ENCODE data around the gene CLCNKB.
"Not testable (repeated sequence)": the region's sequence is repeated elsewhere in the genome, so short reads cannot be mapped to it uniquely, and the experiment has no call there.

CLCNKB gene

GRCh38 chr1:16042654-16043053 lies 928 bp upstream of the CLCNKB start:
- H3K4me1 ChIP-seq (ENCODE audit: control insufficient read depth, insufficient read depth, low read length); H3K36me3 ChIP-seq (ENCODE audit: control insufficient read depth, insufficient read depth, low read length); H3K27me3 ChIP-seq (ENCODE audit: control insufficient read depth, insufficient read depth, low read length); H3K9ac ChIP-seq (ENCODE audit: low read depth, low read length); H3K4me3 ChIP-seq (ENCODE audit: low read depth, low read length); H3K9me3 ChIP-seq (ENCODE audit: control insufficient read depth, insufficient read depth, low read length): not testable (repeated sequence)

GRCh38 chr1:16043950-16044349 lies 368 bp downstream of the CLCNKB start:
- H3K36me3 ChIP-seq (ENCODE audit: control insufficient read depth, insufficient read depth, low read length) = no peaks in the 10 kb centered on the region
- no peak overlapping the region for H3K9ac ChIP-seq (ENCODE audit: low read depth, low read length)
- no peaks in the 10 kb centered on the region for H3K9me3 ChIP-seq (ENCODE audit: control insufficient read depth, insufficient read depth, low read length)
- H3K4me1 ChIP-seq (ENCODE audit: control insufficient read depth, insufficient read depth, low read length) = no peaks in the 10 kb centered on the region
- H3K4me3 ChIP-seq (ENCODE audit: low read depth, low read length) = no peak overlapping the region
- H3K27me3 ChIP-seq (ENCODE audit: control insufficient read depth, insufficient read depth, low read length) = peaks cover 2% of the 10 kb centered on the region

- Histone ChIP-seq H3K27me3 (ENCODE audit: control insufficient read depth, insufficient read depth, low read length) (peaks cover 2% of the 10 kb centered on the region), H3K36me3 (ENCODE audit: control insufficient read depth, insufficient read depth, low read length) (no peaks in the 10 kb centered on the region), H3K4me1 (ENCODE audit: control insufficient read depth, insufficient read depth, low read length) (no peaks in the 10 kb centered on the region), H3K9ac (ENCODE audit: low read depth, low read length) (no peak overlapping the region), H3K4me3 (ENCODE audit: low read depth, low read length) (no peak overlapping the region), H3K9me3 (ENCODE audit: control insufficient read depth, insufficient read depth, low read length) (no peaks in the 10 kb centered on the region)
These were observed 3.3 kb downstream of the CLCNKB start for GRCh38 chr1:16046842-16047241.

GRCh38 chr1:16047791-16048475 lies 4.4 kb downstream of the CLCNKB start:
- H3K4me1 ChIP-seq (ENCODE audit: control insufficient read depth, insufficient read depth, low read length) = no peaks in the 10 kb centered on the region
- peak overlapping the region; percentile 26 for H3K4me3 ChIP-seq (ENCODE audit: low read depth, low read length)

GRCh38 chr1:16048573-16049189 lies 5.1 kb downstream of the CLCNKB start:
- Histone ChIP-seq H3K4me3 (ENCODE audit: low read depth, low read length) (peak overlapping the region; percentile 62), H3K27me3 (ENCODE audit: control insufficient read depth, insufficient read depth, low read length) (peaks cover 2% of the 10 kb centered on the region), H3K4me1 (ENCODE audit: control insufficient read depth, insufficient read depth, low read length) (no peaks in the 10 kb centered on the region), H3K36me3 (ENCODE audit: control insufficient read depth, insufficient read depth, low read length) (no peaks in the 10 kb centered on the region), H3K9me3 (ENCODE audit: control insufficient read depth, insufficient read depth, low read length) (no peaks in the 10 kb centered on the region), H3K9ac (ENCODE audit: low read depth, low read length) (peak overlapping the region; percentile 14)

More at GRCh38 chr1:16047791-16048475, 4.4 kb downstream of the CLCNKB start:
- H3K36me3 ChIP-seq (ENCODE audit: control insufficient read depth, insufficient read depth, low read length) = no peaks in the 10 kb centered on the region
- H3K9me3 ChIP-seq (ENCODE audit: control insufficient read depth, insufficient read depth, low read length) = no peaks in the 10 kb centered on the region
- peaks cover 2% of the 10 kb centered on the region for H3K27me3 ChIP-seq (ENCODE audit: control insufficient read depth, insufficient read depth, low read length)
- H3K9ac ChIP-seq (ENCODE audit: low read depth, low read length) = no peak overlapping the region

- no peaks in the 10 kb centered on the region for H3K4me1 ChIP-seq (ENCODE audit: control insufficient read depth, insufficient read depth, low read length)
- H3K27me3 ChIP-seq (ENCODE audit: control insufficient read depth, insufficient read depth, low read length) = peaks cover 2% of the 10 kb centered on the region
- no peak overlapping the region for H3K9ac ChIP-seq (ENCODE audit: low read depth, low read length)
- no peaks in the 10 kb centered on the region for H3K36me3 ChIP-seq (ENCODE audit: control insufficient read depth, insufficient read depth, low read length)
- no peaks in the 10 kb centered on the region for H3K9me3 ChIP-seq (ENCODE audit: control insufficient read depth, insufficient read depth, low read length)
- no peak overlapping the region for H3K4me3 ChIP-seq (ENCODE audit: low read depth, low read length)
These were observed 6.7 kb downstream of the CLCNKB start for GRCh38 chr1:16050328-16050727.

- no peaks in the 10 kb centered on the region for H3K9me3 ChIP-seq (ENCODE audit: control insufficient read depth, insufficient read depth, low read length)
- peaks cover 2% of the 10 kb centered on the region for H3K27me3 ChIP-seq (ENCODE audit: control insufficient read depth, insufficient read depth, low read length)
- H3K4me3 ChIP-seq (ENCODE audit: low read depth, low read length) = no peak overlapping the region
- H3K36me3 ChIP-seq (ENCODE audit: control insufficient read depth, insufficient read depth, low read length) = no peaks in the 10 kb centered on the region
- H3K9ac ChIP-seq (ENCODE audit: low read depth, low read length) = no peak overlapping the region
- H3K4me1 ChIP-seq (ENCODE audit: control insufficient read depth, insufficient read depth, low read length) = peaks cover 5% of the 10 kb centered on the region
These were observed 7.5 kb downstream of the CLCNKB start for GRCh38 chr1:16051039-16051438.

- H3K4me1 ChIP-seq (ENCODE audit: control insufficient read depth, insufficient read depth, low read length); H3K4me3 ChIP-seq (ENCODE audit: low read depth, low read length); H3K9me3 ChIP-seq (ENCODE audit: control insufficient read depth, insufficient read depth, low read length); H3K9ac ChIP-seq (ENCODE audit: low read depth, low read length); H3K36me3 ChIP-seq (ENCODE audit: control insufficient read depth, insufficient read depth, low read length); H3K27me3 ChIP-seq (ENCODE audit: control insufficient read depth, insufficient read depth, low read length): not testable (repeated sequence)
These were observed 8.4 kb downstream of the CLCNKB start for GRCh38 chr1:16051949-16052348.

- peaks cover 5% of the 10 kb centered on the region for H3K4me1 ChIP-seq (ENCODE audit: control insufficient read depth, insufficient read depth, low read length)
- H3K27me3 ChIP-seq (ENCODE audit: control insufficient read depth, insufficient read depth, low read length) = no peaks in the 10 kb centered on the region
- H3K9me3 ChIP-seq (ENCODE audit: control insufficient read depth, insufficient read depth, low read length) = no peaks in the 10 kb centered on the region
- no peak overlapping the region for H3K9ac ChIP-seq (ENCODE audit: low read depth, low read length)
- H3K36me3 ChIP-seq (ENCODE audit: control insufficient read depth, insufficient read depth, low read length) = no peaks in the 10 kb centered on the region
- H3K4me3 ChIP-seq (ENCODE audit: low read depth, low read length) = no peak overlapping the region
These were observed 10.4 kb downstream of the CLCNKB start for GRCh38 chr1:16053781-16054502.

GRCh38 chr1:16054598-16055540 lies 11.3 kb downstream of the CLCNKB start:
- Histone ChIP-seq H3K4me1 (ENCODE audit: control insufficient read depth, insufficient read depth, low read length) (peaks cover 5% of the 10 kb centered on the region), H3K9ac (ENCODE audit: low read depth, low read length) (no peak overlapping the region), H3K4me3 (ENCODE audit: low read depth, low read length) (no peak overlapping the region)

More at GRCh38 chr1:16054598-16055540, 11.3 kb downstream of the CLCNKB start:
- Histone ChIP-seq H3K36me3 (ENCODE audit: control insufficient read depth, insufficient read depth, low read length) (no peaks in the 10 kb centered on the region), H3K27me3 (ENCODE audit: control insufficient read depth, insufficient read depth, low read length) (no peaks in the 10 kb centered on the region), H3K9me3 (ENCODE audit: control insufficient read depth, insufficient read depth, low read length) (no peaks in the 10 kb centered on the region)

Measured in iPS-15b (cell line).